GM12873 (cell line): ENCODE measurements around the gene COX7A2.
A peak's percentile ranks its signal among the peaks of the same experiment; 100 is the strongest.

Experiments
- TF ChIP-seq, protein P1 (sequence below): IDR thresholded peaks from 2 replicates; pipeline ENCODE4 v1.5.1; 2012; ENCODE audit warnings: low read depth, mild to moderate bottlenecking, moderate library complexity, low read length, control low read depth; ENCODE audit not compliant: insufficient read depth; ENCODE audit errors: missing control alignments

COX7A2 gene

DNA sequence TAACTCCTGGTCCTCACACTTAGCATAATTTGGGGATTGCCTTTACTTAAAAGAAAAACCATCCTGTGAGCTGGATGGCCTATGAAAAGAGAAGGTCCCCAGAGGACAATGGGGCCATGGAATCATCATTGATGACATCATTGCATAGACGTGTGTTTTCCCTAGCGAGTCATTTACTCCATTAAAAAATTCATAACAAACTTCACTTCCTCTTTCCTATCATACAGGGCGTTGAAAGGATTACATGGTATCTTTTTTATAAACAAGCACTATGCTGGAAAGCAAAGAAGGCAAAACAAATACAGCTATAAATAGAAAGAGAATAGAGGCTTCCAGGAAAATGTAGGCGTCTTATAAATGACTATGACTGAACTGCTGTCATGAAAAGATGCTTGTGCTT is 26.4 kb downstream of the COX7A2 start:
- TF ChIP-seq, protein P1, sequence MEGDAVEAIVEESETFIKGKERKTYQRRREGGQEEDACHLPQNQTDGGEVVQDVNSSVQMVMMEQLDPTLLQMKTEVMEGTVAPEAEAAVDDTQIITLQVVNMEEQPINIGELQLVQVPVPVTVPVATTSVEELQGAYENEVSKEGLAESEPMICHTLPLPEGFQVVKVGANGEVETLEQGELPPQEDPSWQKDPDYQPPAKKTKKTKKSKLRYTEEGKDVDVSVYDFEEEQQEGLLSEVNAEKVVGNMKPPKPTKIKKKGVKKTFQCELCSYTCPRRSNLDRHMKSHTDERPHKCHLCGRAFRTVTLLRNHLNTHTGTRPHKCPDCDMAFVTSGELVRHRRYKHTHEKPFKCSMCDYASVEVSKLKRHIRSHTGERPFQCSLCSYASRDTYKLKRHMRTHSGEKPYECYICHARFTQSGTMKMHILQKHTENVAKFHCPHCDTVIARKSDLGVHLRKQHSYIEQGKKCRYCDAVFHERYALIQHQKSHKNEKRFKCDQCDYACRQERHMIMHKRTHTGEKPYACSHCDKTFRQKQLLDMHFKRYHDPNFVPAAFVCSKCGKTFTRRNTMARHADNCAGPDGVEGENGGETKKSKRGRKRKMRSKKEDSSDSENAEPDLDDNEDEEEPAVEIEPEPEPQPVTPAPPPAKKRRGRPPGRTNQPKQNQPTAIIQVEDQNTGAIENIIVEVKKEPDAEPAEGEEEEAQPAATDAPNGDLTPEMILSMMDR, result no peak

DNA sequence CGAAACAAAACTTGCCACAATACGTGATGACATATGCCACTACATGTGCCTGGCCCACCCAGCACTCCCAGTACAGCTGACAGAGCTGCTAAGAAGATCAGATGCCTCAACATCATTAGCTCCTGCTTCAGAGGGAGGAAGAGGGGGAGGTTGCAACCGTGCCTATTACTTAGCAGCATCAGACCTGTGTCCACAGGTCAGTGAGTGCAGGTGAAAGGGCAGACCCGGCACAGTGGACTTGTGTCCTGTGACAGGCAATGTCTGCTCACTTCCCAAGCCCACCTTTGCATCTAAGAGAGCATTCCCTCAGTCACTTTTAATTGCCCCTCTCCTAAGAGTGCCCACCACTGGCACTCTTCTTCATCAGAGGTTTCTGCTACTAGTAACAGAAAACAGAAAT is 28.3 kb downstream of the COX7A2 start:
- TF ChIP-seq, protein P1, result no peak

DNA sequence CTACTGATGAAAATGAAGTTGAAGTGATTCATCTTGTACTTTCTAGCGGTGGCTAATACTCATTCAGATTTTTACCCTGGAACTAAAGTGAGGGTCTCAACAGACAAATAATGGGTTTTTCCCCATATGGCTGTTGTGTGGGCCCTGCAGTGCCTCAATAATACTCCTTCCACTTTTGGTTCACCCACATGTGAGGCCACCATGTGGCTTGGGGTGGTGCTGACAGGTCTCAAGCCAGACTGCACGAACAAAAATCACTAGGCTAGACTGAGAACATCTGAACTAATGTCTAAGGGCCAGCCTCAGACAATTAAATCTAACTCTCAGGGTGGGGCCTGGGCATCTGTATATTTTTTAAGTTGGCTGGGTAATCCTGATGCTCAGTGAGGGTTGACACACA is 29.9 kb downstream of the COX7A2 start:
- TF ChIP-seq, protein P1, result peak; percentile 33

DNA sequence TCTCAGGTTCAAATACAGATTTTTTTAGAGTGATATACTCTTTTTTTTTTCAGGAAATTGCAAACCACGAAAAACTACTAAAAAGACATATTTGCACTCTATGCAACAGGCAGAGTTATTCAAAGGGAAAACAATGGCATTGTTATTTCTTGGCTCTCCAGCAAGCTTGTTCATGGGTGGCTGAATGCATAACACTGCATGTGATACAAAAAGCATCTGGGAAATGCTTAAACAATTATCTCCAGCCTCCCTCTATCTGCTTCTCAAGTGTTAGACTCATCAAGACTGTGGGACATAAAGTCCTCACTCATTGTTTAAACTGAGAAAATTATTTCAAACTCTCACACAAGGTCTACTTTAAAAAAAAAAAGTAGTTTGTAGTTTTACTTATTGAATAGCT is 30.5 kb downstream of the COX7A2 start:
- TF ChIP-seq, protein P1, result no peak

DNA sequence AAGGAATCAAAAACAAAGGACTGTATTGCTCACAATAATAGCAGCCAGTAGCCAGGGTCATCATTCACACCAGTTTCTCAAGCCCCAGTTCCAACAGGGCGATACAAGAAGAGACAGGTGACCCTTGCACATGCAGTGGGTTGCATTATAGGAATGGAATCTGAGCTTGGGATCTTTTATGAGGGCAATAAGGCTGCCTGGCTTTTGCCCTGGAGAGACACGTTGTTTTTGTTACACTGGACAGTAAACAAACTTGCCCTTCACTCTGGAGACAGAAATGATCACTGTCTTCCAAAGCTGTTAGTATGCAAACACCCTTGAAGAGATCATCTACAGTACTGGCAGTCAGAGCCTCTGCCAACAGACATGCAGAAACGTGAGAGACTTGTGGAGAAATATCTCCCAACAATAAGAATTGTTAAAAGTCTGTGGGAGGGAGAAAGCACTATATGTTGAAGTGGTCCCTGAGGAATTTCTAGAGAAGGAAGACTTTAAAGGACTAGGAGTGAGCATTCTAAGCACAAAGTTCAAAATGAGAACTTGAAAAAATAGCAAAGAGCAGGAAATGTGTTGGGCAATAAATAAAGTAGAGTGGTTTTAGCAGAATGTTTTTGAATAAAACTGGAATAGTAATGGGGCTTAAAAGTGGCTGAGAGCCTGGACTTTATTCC is 31.5 kb downstream of the COX7A2 start:
- TF ChIP-seq, protein P1, result no peak

DNA sequence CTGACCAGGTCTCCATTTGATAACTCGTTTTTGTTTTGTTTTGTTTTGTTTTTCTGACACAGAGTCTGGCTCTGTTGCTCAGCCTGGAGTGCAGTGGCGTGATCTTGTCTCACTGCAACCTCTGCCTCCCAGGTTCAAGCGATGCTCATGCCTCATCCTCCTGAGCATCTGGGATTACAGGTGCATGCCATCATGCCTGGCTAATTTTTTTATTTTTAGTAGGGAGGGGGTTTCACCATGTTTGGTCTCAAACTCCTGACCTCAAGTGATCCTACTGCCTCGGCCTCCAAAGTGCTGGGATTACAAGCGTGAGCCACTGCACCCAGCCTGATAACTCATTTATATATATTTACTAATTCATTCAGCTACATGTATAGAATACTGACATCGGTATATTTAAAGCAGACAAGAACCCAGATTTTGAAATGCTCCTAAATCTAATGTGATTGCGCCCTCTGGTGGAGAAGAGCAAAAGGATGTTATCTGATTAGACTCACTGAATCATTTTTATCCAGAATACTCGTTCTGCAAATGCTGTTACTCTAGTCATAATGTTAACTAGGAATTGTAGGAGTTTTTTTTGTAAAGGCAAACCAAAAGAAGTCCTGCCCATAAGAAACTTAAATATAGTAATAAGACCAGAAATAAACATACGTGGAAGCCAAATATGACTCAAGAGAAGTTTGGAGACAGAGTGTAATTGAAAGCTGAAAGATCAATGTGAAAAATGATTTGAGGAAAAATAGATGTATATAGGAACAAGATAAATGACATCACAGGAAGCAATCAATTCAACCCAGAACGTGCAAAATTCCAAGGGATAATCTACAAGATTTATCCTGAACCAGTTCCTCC is 32.5 kb downstream of the COX7A2 start:
- TF ChIP-seq, protein P1, result peak; percentile 67

DNA sequence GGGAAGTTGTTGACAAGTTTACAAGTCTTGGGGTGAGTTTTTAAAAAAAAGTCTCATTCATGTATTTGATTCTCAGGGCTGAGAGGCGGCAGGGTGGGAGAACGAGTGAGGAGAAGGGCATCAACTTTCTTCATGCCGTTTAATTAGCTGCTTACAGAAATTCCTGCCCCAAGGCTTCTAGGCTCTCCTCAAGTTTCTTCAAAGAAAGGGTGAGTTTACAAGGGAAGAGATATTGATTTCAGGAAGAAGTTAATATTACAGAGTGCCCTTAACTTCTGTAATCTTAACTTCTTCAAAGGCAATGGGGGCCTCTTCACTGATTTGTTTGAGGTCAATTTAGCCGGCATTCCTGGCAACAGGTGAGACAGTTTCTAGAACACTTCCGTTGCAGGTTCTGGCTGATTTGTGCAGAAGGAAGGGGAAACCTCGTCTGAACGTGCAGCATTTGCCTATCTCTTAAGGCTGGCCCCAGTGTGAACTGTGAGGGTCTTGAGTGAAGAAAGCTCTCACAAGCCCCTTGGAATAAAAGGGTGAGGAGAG is 34.3 kb downstream of the COX7A2 start:
- TF ChIP-seq, protein P1, result no peak
